GM12865 (cell line): Measurements from ENCODE around the gene CBLN3.
A peak's percentile ranks its signal among the peaks of the same experiment; 100 is the strongest.

Experiments
- DNase-seq: peaks from one replicate; pipeline ENCODE4 v3.0.0; 2010; ENCODE audit warnings: low read depth
- H3K4me3 ChIP-seq: 2 replicates; pipeline ENCODE4 v1.5.1; 2011; ENCODE audit warnings: mild to moderate bottlenecking, low read depth, low read length, control low read depth
- CTCF ChIP-seq: IDR thresholded peaks from 2 replicates; pipeline ENCODE4 v1.5.1; 2011; ENCODE audit warnings: low read length, control low read depth, low read depth, inconsistent platforms; ENCODE audit not compliant: insufficient read depth; ENCODE audit errors: missing control alignments

The CBLN3 gene

GRCh38 chr14:24442240-24443052 lies 13.0 kb upstream of the CBLN3 start, which contains the start of gene SDR39U1:
TSS of gene SDR39U1 (minus strand) at chr14:24442776. CDS start at chr14:24442769, 7 bp downstream.
- peak; percentile 99 for DNase-seq
- H3K4me3 ChIP-seq = peak within 1 kb of the TSS; percentile 77
- TF ChIP-seq CTCF = no peak

- no peak for DNase-seq
- H3K4me3 ChIP-seq = peak overlapping the region; percentile 77
- no peak for TF ChIP-seq CTCF
Measured at GRCh38 chr14:24441904-24442239, 12.4 kb upstream of the CBLN3 start.

GRCh38 chr14:24441485-24441884 lies 12.0 kb upstream of the CBLN3 start:
- no peak for DNase-seq
- no peak for TF ChIP-seq CTCF
- peak overlapping the region; percentile 77 for H3K4me3 ChIP-seq

- DNase-seq = no peak
- TF ChIP-seq CTCF = no peak
- no peak overlapping the region for H3K4me3 ChIP-seq
Measured at GRCh38 chr14:24440606-24441399, 11.3 kb upstream of the CBLN3 start.

GRCh38 chr14:24439830-24440605 lies 10.6 kb upstream of the CBLN3 start:
- TF ChIP-seq CTCF = no peak
- DNase-seq = no peak
- H3K4me3 ChIP-seq = no peak overlapping the region

- TF ChIP-seq CTCF = no peak
- no peak overlapping the region for H3K4me3 ChIP-seq
- DNase-seq = no peak
Measured at GRCh38 chr14:24439257-24439656, 9.8 kb upstream of the CBLN3 start.
